HG03025 (cell line): ENCODE results near the gene ERCC6L2.

Experiments
- ATAC-seq: cut with Tn5 transposase; IDR thresholded peaks from one replicate; pipeline ENCODE4 v1.9.1; 2021; ENCODE audit warnings: mild to moderate bottlenecking, moderate library complexity; ENCODE audit not compliant: unreplicated experiment, low FRiP score

The ERCC6L2 gene

DNA sequence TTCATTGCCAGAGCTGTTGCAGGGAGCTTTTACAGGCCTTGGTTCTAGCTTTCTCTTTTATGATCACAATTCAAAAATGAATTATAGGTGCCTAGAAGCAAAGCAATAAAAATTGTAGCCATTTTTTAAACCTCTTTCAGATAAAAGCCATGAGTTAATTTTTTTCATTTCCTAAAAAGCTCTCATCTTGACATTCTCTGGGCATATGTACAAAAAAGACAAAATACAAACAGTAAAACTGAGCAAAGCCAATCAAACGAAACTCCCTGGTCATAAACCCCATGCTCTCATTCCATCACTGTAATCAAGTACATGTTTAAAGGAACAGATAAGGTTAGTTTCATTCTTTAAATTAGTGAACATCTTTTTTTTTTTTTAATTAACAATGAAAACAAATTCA, 101.9 kb downstream of the ERCC6L2 start:
- ATAC-seq, result no peak

DNA sequence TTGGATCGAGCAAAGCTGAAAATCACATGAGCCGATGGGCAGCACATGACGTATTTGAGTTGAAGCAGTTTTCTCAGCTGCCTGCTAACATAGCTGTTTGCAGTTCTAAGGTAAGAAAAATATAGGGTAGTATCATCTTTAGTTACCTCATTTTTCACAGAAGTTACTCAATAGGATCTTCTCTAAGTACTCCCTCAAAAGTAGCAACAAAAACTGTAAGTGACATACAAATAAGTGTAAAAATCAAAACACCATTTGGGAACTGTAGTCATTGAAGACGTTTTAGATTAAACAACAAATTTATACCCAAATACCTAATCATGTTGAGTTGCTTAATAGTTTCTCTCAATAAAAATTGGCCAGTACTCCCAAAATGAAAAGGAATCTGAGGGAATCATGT, 102.6 kb downstream of the ERCC6L2 start:
- ATAC-seq, result no peak

DNA sequence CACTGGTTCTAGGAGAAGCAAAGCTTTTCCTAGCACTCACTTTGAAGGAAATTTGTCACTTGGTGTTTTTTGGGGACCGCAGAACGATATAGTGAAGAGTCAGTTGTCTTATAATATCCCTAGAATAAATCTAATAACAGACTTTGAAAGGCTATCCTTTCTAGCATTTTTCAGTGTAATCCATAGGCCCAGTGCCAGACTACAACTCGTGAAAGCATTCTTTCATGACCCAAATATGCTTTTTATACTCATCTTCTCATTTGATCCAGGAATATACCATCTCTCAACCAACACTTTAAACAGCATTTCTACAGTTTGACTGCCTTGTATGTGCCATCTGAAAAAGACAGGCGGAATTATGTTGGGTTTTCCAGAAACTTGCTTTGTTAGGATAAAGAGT, 104.0 kb downstream of the ERCC6L2 start:
- ATAC-seq, result no peak

- ATAC-seq, result no peak
Observed at GRCh38 chr9:95980262-95981125, 105.0 kb downstream of the ERCC6L2 start.

DNA sequence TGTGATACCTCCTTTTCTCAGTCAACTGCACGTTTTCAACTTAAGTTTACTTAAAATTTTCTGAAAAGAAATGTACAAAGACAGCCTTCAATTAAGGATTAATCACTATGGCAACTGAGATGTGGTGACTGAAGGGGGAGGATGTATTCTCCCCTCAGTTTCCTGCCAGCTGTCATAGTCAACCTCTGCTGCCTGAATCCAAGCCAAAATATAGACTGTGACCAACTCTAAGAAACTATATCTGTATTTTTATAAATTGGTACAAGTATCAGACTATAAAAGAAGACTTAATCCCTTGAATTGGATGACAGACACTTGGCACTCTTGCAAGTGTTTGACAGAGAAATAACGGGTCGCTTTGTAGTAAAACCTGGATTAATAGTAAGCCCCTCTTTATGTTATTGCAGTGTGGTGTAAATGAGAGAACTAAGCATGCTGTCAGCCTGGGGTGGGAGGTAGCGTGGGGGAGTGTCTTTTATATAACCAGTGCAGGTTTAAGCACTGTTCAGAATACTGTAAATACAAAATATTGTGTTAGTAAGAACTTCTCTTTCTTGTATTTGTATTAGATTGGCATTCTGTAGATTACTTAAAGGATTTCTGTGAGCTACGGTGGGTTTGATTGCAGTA, 106.4 kb downstream of the ERCC6L2 start:
- ATAC-seq, result no peak

- ATAC-seq, result no peak
Observed at GRCh38 chr9:95985440-95986055, 110.1 kb downstream of the ERCC6L2 start.

DNA sequence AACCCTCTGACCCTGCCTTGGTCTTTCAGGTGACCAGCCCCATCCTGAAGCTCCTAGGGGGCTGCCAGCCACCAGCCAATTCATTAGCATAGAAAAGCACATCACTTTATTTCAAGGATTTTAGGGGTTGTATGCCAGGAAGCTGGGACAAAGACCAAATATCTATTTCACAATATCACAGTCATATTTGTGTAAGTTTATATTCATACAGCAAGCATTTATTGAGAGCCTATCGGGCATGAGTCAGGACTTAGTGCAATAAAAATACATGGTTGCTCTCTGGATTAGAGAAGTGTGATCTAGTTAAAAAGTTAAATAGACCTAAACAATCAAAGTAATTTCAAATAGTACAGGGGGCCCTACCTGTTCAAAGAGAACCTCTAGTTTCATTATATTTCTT, 113.8 kb downstream of the ERCC6L2 start:
- no peak for ATAC-seq

DNA sequence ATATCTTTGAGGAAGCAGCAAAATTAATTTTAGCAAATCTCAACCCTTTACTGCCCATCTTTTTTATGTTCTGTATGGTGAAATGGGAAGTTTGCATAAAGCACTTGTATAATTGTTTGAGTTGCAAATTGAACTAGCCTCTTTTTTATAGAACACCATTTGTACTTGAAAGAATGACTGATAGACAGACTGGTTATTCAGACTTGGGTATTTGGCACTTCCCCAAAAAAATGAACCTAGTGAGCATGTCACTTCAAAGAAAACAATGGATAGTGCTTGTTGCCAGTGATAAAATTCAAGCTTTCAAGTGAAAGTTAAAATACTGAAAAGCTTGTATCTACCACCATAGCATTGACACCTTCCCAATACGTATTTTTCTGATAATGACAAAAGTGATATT, 115.8 kb downstream of the ERCC6L2 start:
- no peak for ATAC-seq

- no peak for ATAC-seq
Observed at GRCh38 chr9:95992536-95992935, 117.0 kb downstream of the ERCC6L2 start.

DNA sequence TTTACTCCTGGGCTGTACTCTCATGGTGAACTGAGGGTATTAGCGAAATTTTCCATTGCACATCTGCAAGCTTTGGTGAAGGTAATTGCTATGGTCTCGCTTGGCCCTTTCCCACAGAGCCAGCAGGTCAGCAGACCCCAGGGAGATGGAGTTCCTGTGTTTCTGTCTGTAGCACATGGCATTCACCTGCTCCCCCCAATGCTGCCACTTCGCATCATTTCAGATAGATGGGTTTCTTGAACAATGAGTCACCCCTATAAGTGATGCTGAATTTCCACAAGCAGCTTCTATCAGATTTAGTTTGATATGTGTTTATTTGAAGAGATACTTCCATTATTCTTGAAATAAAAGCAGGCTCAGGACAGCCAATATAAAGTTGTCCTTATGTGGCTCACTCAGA, 117.8 kb downstream of the ERCC6L2 start:
- no peak for ATAC-seq

GRCh38 chr9:95999390-95999789, 123.9 kb downstream of the ERCC6L2 start:
- ATAC-seq, result no peak

DNA sequence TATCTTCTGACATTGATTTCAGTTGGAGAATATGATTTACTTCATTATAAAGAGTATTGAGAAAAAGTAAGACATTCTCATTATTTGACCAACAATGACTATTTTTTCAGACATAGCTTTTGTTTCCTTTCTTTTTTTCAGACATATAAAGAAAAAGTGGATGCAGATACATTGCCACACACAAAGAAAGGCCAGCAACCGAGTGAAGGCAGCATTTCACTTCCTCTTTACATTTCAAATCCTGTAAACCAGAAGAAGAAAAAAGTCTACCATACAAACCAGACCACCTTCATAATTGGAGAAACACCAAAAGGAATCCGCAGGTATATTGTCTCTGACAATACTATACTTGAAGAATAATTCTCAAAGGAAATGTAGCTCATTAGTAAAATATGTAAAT, 128.9 kb downstream of the ERCC6L2 start:
- ATAC-seq, result no peak

DNA sequence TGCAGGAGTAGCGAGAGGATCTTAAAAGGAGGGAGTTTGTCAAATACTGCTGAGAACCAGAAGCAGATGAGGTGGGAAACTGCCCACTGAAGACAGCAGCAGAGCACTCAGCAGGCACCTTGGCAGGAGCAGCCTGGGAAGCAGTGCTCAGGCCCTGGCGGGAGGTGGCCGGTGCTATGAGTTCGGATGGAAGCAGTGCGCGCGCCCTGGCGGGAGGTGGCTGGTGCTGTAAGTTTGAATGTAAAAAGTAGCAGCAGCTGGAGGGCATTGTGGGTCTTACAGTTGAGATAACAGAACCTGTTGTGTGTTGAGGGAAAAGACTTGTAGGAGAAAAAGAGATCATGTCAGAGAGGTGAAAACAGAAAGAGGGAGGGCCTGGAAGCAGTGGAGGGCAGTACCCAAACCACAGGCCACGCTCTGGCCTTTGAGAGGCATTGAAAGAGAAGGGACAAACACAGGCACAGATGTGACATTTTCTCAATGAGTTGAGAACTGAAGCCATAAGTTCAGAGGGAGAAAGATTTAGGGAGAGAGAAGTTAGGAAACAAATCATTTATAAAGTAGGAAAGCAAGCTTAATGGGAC, 130.9 kb downstream of the ERCC6L2 start:
- ATAC-seq, result no peak

- ATAC-seq, result no peak
Observed at GRCh38 chr9:96006961-96007360, 131.5 kb downstream of the ERCC6L2 start.

DNA sequence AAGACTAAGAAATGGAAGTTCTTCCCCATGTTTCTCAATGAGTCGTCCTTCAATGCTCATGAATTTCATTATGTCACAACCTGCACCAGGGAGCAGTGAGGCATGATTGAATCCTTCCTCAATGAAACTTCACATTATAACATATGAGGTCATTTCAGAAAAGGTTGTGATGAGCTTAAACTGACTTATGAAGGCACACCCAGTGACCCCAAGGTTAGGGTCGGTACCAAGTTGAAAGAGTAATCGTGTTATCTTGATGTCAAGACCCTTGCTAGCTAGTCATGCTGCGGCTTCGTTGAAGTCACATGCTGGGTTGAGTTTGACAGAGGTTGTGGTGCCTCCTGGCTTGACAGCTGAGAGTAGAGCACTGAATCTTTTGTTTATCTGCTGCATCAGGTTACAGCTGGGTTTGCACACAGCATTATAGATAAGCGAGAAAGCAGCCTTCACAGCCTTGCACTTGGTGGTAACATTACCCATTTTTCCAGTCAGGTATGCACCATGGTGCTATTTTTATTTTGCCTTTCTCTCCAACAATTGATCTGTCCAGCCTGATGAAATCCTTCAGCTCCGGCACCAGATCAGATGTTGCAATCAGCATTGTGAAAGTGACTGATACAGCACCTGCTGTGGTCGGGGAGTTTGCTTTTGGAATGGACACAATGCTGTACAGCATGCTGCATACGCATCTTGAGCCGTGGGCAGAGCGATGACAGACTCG, 133.2 kb downstream of the ERCC6L2 start:
- ATAC-seq, result no peak

GRCh38 chr9:96009223-96009602, 133.7 kb downstream of the ERCC6L2 start:
- no peak for ATAC-seq

DNA sequence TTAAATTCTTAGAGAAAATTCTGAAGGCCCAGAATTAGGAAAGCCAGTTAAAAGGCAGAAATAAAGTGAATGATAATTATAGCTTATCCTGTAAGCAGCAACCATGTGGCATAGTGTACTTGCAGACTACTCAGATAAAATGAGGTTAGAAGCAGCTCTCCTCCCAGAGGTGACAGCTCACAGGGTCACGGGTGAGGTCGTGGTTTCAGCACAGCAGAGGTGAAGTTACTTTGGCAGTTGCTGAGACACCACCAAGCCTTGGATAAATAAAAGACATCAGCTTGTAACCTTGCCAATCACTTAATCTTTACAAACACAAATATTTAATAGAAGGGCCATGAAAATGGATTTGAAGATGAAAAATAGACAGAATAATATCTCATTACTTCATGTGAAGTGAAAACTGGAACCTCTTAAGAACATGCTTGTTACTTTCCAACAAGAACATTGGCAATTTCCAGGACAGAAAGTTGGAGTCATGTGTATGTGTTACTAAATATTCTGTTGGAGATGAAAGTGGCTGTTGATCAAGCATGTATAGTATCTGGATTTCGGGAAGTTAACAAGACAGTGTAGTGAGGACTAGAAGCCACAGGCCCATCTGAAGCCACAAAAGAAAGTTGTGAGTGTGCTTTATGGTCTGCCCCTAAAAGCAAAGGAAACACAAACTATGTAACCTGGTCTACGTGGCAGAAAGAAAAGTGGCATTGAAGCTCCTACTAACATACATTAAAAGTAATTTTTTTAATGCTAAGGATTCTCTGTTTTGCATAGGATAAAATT, 134.4 kb downstream of the ERCC6L2 start:
- no peak for ATAC-seq

DNA sequence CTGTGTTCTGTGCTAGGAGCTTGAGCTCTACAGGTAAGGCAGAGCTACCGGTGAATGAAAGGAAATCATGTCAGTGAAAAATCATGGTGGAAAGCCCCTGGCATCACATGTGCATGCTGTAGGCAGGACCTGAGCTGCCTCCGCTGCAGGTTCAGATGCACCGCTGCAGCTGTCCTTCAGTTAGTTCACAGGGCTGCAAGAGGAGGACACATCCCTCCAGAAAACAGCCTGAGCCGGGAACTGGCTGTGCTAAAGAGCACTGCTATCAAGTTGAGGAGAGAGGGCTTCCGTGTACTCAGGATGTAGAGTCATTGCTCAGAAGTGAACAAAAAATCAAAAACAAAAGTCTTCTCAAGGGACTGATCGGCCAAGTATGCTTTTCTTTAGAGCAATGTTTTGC, 138.6 kb downstream of the ERCC6L2 start:
- no peak for ATAC-seq

DNA sequence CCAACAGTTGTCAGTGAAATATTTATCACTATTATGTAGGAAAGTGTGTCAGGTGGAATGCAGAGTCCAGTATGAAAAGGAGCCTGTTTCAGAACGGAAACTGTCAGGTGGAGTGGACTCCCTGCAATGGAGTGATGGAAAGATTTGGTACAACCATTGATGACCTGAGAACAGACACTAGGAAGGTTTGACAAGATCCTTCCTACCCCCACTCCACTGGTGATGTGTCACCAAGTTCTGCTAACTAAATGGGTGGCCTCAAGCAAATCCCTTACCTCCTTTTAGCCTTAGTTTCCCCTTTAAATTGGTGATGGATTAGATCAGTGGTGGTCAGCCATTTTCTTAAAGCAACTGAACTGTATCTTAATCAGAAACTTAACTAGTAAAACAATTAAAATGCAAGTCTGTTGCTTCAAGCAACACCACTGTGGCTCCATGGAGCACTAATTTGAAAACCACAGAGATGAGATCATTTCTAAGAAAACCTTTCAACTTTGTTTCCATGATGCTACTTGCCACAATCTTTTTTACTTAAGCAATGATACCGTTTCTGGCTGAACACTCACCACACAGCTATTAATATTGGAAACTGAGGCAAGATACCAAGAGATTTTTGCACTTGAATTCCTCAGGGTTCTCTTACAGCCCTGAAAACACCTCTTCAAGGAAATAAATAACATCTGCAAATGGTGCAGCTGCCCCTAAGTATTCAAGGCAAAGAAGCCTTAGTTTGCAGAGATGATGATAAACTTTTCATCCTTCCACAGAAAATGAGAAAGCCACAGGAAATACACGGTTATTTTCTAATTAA, 140.6 kb downstream of the ERCC6L2 start:
- ATAC-seq, result no peak
